ENCODE results near the gene ANKZF1. TPM values are rescaled to one million over a fixed set of nuclear protein-coding genes. Genes with fewer than 3 reads are reported as not detected.

Gene ANKZF1
- total RNA-seq, 1 donor from 2014 or later = 43.8 TPM

GRCh38 chr2:219245148-219245898, 15.7 kb downstream of the ANKZF1 start, which contains the start of the genes GLB1L and STK16:
TSS of gene GLB1L (minus strand) at chr2:219245444. CDS start at chr2:219243573, 1,871 bp downstream.
TSS of gene STK16 (plus strand) at chr2:219245479. CDS start at chr2:219246000, 521 bp downstream.
- H3K9me3 Mint-ChIP-seq (ENCODE audit: unreplicated experiment) = no peaks in the 10 kb centered on the region
- H3K27ac ChIP-seq (ENCODE audit: low read depth, low read length) = peak within 1 kb of the TSS; percentile 95
- no peaks in the 10 kb centered on the region for H3K27me3 Mint-ChIP-seq (ENCODE audit: low read depth, unreplicated experiment)
- H3K4me2 ChIP-seq (ENCODE audit: low read length) = peak within 1 kb of the TSS; percentile 100
- H3K36me3 ChIP-seq (ENCODE audit: insufficient read depth, low read length) = no peaks in the 10 kb centered on the region
- TF ChIP-seq, protein P1, sequence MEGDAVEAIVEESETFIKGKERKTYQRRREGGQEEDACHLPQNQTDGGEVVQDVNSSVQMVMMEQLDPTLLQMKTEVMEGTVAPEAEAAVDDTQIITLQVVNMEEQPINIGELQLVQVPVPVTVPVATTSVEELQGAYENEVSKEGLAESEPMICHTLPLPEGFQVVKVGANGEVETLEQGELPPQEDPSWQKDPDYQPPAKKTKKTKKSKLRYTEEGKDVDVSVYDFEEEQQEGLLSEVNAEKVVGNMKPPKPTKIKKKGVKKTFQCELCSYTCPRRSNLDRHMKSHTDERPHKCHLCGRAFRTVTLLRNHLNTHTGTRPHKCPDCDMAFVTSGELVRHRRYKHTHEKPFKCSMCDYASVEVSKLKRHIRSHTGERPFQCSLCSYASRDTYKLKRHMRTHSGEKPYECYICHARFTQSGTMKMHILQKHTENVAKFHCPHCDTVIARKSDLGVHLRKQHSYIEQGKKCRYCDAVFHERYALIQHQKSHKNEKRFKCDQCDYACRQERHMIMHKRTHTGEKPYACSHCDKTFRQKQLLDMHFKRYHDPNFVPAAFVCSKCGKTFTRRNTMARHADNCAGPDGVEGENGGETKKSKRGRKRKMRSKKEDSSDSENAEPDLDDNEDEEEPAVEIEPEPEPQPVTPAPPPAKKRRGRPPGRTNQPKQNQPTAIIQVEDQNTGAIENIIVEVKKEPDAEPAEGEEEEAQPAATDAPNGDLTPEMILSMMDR (IDR thresholded peaks at IDR 0.05; ENCODE audit: insufficient read depth, low read depth, low read length) = no peak
- no peak for TF ChIP-seq EZH2 (IDR thresholded peaks at IDR 0.05; ENCODE audit: insufficient read depth, low read length)
- peak within 1 kb of the TSS; percentile 94 for H3K4me3 ChIP-seq (ENCODE audit: insufficient read depth, low read depth, low read length)
- H3K27ac Mint-ChIP-seq (ENCODE audit: unreplicated experiment) = peak within 1 kb of the TSS; percentile 99
- FAIRE-seq (no peak), DNase-seq (ENCODE audit: low read depth) (peak; percentile 83)
- H3K4me1 ChIP-seq (ENCODE audit: insufficient read depth, low read length) = peaks cover 29% of the 10 kb centered on the region
- no peaks in the 10 kb centered on the region for H3K27me3 ChIP-seq (ENCODE audit: insufficient read depth, low read length)
- peak within 1 kb of the TSS; percentile 96 for H3K4me3 Mint-ChIP-seq (ENCODE audit: unreplicated experiment)
- peak within 1 kb of the TSS; percentile 83 for H2AFZ ChIP-seq (ENCODE audit: low read depth, low read length)
- H4K20me1 ChIP-seq (ENCODE audit: insufficient read depth, low read length) = peaks cover 4% of the 10 kb centered on the region
- H3K79me2 ChIP-seq (ENCODE audit: insufficient read depth, low read length) = peaks cover 29% of the 10 kb centered on the region
- peak within 1 kb of the TSS; percentile 97 for H3K9ac ChIP-seq (ENCODE audit: low read length)
- H3K4me1 Mint-ChIP-seq (ENCODE audit: low read depth, unreplicated experiment) = peaks cover 22% of the 10 kb centered on the region
- H3K36me3 Mint-ChIP-seq (ENCODE audit: low read depth, unreplicated experiment) = peaks cover 4% of the 10 kb centered on the region
- no peaks in the 10 kb centered on the region for H3K9me3 ChIP-seq (ENCODE audit: insufficient read depth, low read depth, low read length)

DNA sequence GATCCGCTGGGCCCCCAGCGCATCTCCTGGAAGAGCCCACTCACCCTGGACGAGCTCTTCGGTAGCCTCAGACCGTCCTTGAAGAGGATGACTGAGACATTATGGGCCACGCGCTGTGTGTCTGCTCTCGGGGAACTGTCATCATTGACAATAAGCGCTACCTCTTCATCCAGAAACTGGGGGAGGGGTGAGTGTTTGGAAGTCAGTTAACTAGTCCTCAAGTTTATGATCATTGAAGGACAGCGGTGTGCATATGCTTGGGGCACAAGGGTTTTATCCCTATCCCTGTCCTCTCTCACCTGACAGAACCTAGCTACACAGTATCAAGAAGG, 16.3 kb downstream of the ANKZF1 start:
- DNase-seq (ENCODE audit: low read depth) (no peak), FAIRE-seq (no peak)
- peaks cover 29% of the 10 kb centered on the region for H3K4me1 ChIP-seq (ENCODE audit: insufficient read depth, low read length)
- H4K20me1 ChIP-seq (ENCODE audit: insufficient read depth, low read length) = peaks cover 4% of the 10 kb centered on the region
- H2AFZ ChIP-seq (ENCODE audit: low read depth, low read length) = peak overlapping the region; percentile 83
- Mint-ChIP-seq H3K4me1 (ENCODE audit: low read depth, unreplicated experiment) (peaks cover 22% of the 10 kb centered on the region), H3K27me3 (ENCODE audit: low read depth, unreplicated experiment) (no peaks in the 10 kb centered on the region), H3K36me3 (ENCODE audit: low read depth, unreplicated experiment) (peaks cover 6% of the 10 kb centered on the region), H3K9me3 (ENCODE audit: unreplicated experiment) (no peaks in the 10 kb centered on the region), H3K27ac (ENCODE audit: unreplicated experiment) (peak overlapping the region; percentile 99), H3K4me3 (ENCODE audit: unreplicated experiment) (peak overlapping the region; percentile 96)
- peaks cover 29% of the 10 kb centered on the region for H3K79me2 ChIP-seq (ENCODE audit: insufficient read depth, low read length)
- H3K4me2 ChIP-seq (ENCODE audit: low read length) = peak overlapping the region; percentile 100
- H3K36me3 ChIP-seq (ENCODE audit: insufficient read depth, low read length) = no peaks in the 10 kb centered on the region
- H3K27ac ChIP-seq (ENCODE audit: low read depth, low read length) = peak overlapping the region; percentile 95
- no peaks in the 10 kb centered on the region for H3K9me3 ChIP-seq (ENCODE audit: insufficient read depth, low read depth, low read length)
- peak overlapping the region; percentile 97 for H3K9ac ChIP-seq (ENCODE audit: low read length)
- no peaks in the 10 kb centered on the region for H3K27me3 ChIP-seq (ENCODE audit: insufficient read depth, low read length)
- TF ChIP-seq, protein P1 (IDR thresholded peaks at IDR 0.05; ENCODE audit: insufficient read depth, low read depth, low read length) = no peak
- TF ChIP-seq EZH2 (IDR thresholded peaks at IDR 0.05; ENCODE audit: insufficient read depth, low read length) = no peak
- H3K4me3 ChIP-seq (ENCODE audit: insufficient read depth, low read depth, low read length) = peak overlapping the region; percentile 94

DNA sequence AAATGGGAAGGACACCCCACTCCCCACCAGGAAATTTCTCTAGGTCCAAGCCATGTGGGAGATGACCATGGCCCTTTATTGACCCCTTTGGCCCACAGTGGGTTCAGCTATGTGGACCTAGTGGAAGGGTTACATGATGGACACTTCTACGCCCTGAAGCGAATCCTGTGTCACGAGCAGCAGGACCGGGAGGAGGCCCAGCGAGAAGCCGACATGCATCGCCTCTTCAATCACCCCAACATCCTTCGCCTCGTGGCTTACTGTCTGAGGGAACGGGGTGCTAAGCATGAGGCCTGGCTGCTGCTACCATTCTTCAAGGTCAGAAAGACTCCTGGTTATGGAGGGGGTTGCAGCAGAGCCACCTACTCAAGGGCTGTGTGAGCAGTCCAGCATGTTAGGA, 17.0 kb downstream of the ANKZF1 start:
- no peak for FAIRE-seq
- Histone ChIP-seq H3K9me3 (ENCODE audit: insufficient read depth, low read depth, low read length) (no peaks in the 10 kb centered on the region), H3K36me3 (ENCODE audit: insufficient read depth, low read length) (no peaks in the 10 kb centered on the region), H2AFZ (ENCODE audit: low read depth, low read length) (no peak overlapping the region), H3K79me2 (ENCODE audit: insufficient read depth, low read length) (peaks cover 29% of the 10 kb centered on the region), H3K27me3 (ENCODE audit: insufficient read depth, low read length) (no peaks in the 10 kb centered on the region), H3K27ac (ENCODE audit: low read depth, low read length) (no peak overlapping the region), H4K20me1 (ENCODE audit: insufficient read depth, low read length) (peaks cover 4% of the 10 kb centered on the region), H3K9ac (ENCODE audit: low read length) (peak overlapping the region; percentile 97), H3K4me2 (ENCODE audit: low read length) (peak overlapping the region; percentile 100), H3K4me3 (ENCODE audit: insufficient read depth, low read depth, low read length) (peak overlapping the region; percentile 94), H3K4me1 (ENCODE audit: insufficient read depth, low read length) (peaks cover 29% of the 10 kb centered on the region)
- Mint-ChIP-seq H3K4me1 (ENCODE audit: low read depth, unreplicated experiment) (peaks cover 26% of the 10 kb centered on the region), H3K27me3 (ENCODE audit: low read depth, unreplicated experiment) (no peaks in the 10 kb centered on the region), H3K27ac (ENCODE audit: unreplicated experiment) (peak overlapping the region; percentile 26), H3K36me3 (ENCODE audit: low read depth, unreplicated experiment) (peaks cover 7% of the 10 kb centered on the region), H3K9me3 (ENCODE audit: unreplicated experiment) (no peaks in the 10 kb centered on the region), H3K4me3 (ENCODE audit: unreplicated experiment) (peak overlapping the region; percentile 96)
- no peak for DNase-seq (ENCODE audit: low read depth)
- TF ChIP-seq, protein P1 (IDR thresholded peaks at IDR 0.05; ENCODE audit: insufficient read depth, low read depth, low read length) = no peak
- TF ChIP-seq EZH2 (IDR thresholded peaks at IDR 0.05; ENCODE audit: insufficient read depth, low read length) = no peak

Data from astrocyte (in vitro differentiated cells and primary cell).